Panc1 (cell line): ENCODE results near the gene MPI. TPM values are rescaled to one million over a fixed set of nuclear protein-coding genes. Genes with fewer than 3 reads are reported as not detected.

ENCODE experiments used
- ATAC-seq: fragments of 200-7000 bp; cut with Tn5 transposase; 2 replicates; pipeline ENCODE4 v1.9.1; 2020; ENCODE audit warnings: mild to moderate bottlenecking, moderate library complexity
- BruUV-seq: library from RNA; stranded (reverse); fragments of 400-500 nt; replicated peaks from 2 replicates; lab custom pipeline; 2021; lab: Mats Ljungman, UMichigan
- CTCF ChIA-PET: fragments of 300-600 bp; sonication (Branson Sonifier 250); formaldehyde crosslinking; loops from one replicate; lab custom pipeline; 2022; ENCODE audit warnings: antibody characterized with exemption; lab: Charles Lee
- POLR2A ChIA-PET: fragments of 300-600 bp; sonication (Branson Sonifier 250); formaldehyde crosslinking; loops from one replicate; lab custom pipeline; 2022; ENCODE audit warnings: antibody characterized with exemption; lab: Charles Lee
- DNase-seq: peaks from one replicate; pipeline ENCODE4 v3.0.0-alpha.2; 2010; ENCODE audit warnings: low read depth, low spot score
- H3K27ac ChIP-seq: 2 replicates; pipeline ENCODE4 v1.5.1; 2011; ENCODE audit warnings: mild to moderate bottlenecking, low read length, inconsistent platforms
- H3K27me3 ChIP-seq: fragments of 200-500 bp; sonication (Bioruptor generic); 2 replicates; pipeline ENCODE4 v1.6.0; 2014; ENCODE audit warnings: low read length, inconsistent platforms; ENCODE audit not compliant: control insufficient read depth, insufficient read depth
- H3K36me3 ChIP-seq: fragments of 200-500 bp; sonication (Bioruptor generic); 2 replicates; pipeline ENCODE4 v1.5.1; 2014; ENCODE audit warnings: inconsistent platforms, mild to moderate bottlenecking, low read length, moderate library complexity; ENCODE audit not compliant: control insufficient read depth, insufficient read depth
- H3K4me1 ChIP-seq: 2 replicates; pipeline ENCODE4 v1.5.1; 2011; ENCODE audit warnings: inconsistent platforms, mild to moderate bottlenecking, low read length, moderate library complexity; ENCODE audit not compliant: control insufficient read depth, insufficient read depth
- H3K4me3 ChIP-seq, 2 experiments: 2 replicates each; pipeline ENCODE4 v1.5.1; 2011 to 2012; ENCODE audit warnings: low read depth in 2 of 2, low read length in 2 of 2, mild to moderate bottlenecking in 2 of 2, inconsistent platforms in 1 of 2, moderate library complexity in 1 of 2
- H3K9me3 ChIP-seq: fragments of 200-500 bp; sonication (Bioruptor generic); 2 replicates; pipeline ENCODE4 v1.5.1; 2014; ENCODE audit warnings: low read depth, mild to moderate bottlenecking, inconsistent platforms, low read length, moderate library complexity; ENCODE audit not compliant: control insufficient read depth, insufficient read depth
- CTCF ChIP-seq: fragments of 450-650 bp; IDR thresholded peaks from 2 replicates; pipeline ENCODE4 v1.5.1; 2017; ENCODE audit warnings: mild to moderate bottlenecking
- POLR2AphosphoS5 ChIP-seq: IDR thresholded peaks from 2 replicates; pipeline ENCODE4 v1.6.1; 2012; ENCODE audit warnings: mild to moderate bottlenecking, low read depth, low read length, moderate library complexity
- REST ChIP-seq, 2 experiments: IDR thresholded peaks; 2 replicates each; pipeline ENCODE4 v1.6.1; 2011 to 2012; ENCODE audit warnings: low read depth in 2 of 2, control low read depth in 1 of 2, low read length in 1 of 2, mild to moderate bottlenecking in 1 of 2, moderate library complexity in 1 of 2; ENCODE audit not compliant: insufficient read depth in 1 of 2
- SIN3A ChIP-seq: IDR thresholded peaks from 2 replicates; pipeline ENCODE4 v1.6.1; 2012; ENCODE audit warnings: low read depth, mild to moderate bottlenecking, low read length, moderate library complexity, borderline replicate concordance; ENCODE audit not compliant: insufficient read depth
- TCF7L2 ChIP-seq: IDR thresholded peaks from 2 replicates; pipeline ENCODE4 v1.6.1; 2011; ENCODE audit warnings: mild to moderate bottlenecking, low read depth, low read length, inconsistent platforms
- in situ Hi-C: cut with HindIII; loops from 2 replicates; pipeline ENCODE4 v1.10.0; 2016; ENCODE audit warnings: low sequenced_read_pairs, low pct_unique_long_range_greater_than_20kb
- intact Hi-C: fragments of 100-400 bp; cut with micrococcal nuclease; formaldehyde crosslinking; loops from one replicate; pipeline ENCODE4 v1.10.0; 2022; ENCODE audit not compliant: unreplicated experiment
- total RNA-seq: library from RNA; stranded (reverse); gene quantifications from one replicate; pipeline ENCODE4 v1.2.1, GENCODE V29; 2021; ENCODE audit not compliant: unreplicated experiment

Gene MPI
- total RNA-seq, 1 experiment from 2014 or later = 45.8 TPM

- ChIA-PET POLR2A (interaction anchor here (0.6 kb wide), 1 partner anchor 9 kb away, joined by 7 read pairs; no protein-coding TSS in a partner anchor), CTCF (no interaction called here)
- Histone ChIP-seq H3K4me1 (peaks cover 14% of the 10 kb centered on the region), H3K27me3 (no peaks in the 10 kb centered on the region), H3K36me3 (no peaks in the 10 kb centered on the region), H3K4me3 (peak overlapping the region; percentile 85 to 98), H3K27ac (peak overlapping the region; percentile 81), H3K9me3 (no peaks in the 10 kb centered on the region)
- in situ Hi-C loops (no loop called here), intact Hi-C loops (no loop called here)
- no TSS peak for BruUV-seq
- TF ChIP-seq POLR2AphosphoS5 (no peak), CTCF (no peak), SIN3A (no peak), REST (IDR thresholded peaks at IDR 0.05; ENCODE audit: insufficient read depth in 1 of 2, low read depth in 2 of 2, low read length in 1 of 2) (no peak), TCF7L2 (no peak)
- DNase-seq (no peak), ATAC-seq (peak; percentile 61)
Measured at GRCh38 chr15:74873756-74874424, 16.0 kb upstream of the MPI start.

- Histone ChIP-seq H3K27me3 (no peaks in the 10 kb centered on the region), H3K4me3 (no peak overlapping the region), H3K36me3 (no peaks in the 10 kb centered on the region), H3K4me1 (no peaks in the 10 kb centered on the region), H3K27ac (no peak overlapping the region), H3K9me3 (no peaks in the 10 kb centered on the region)
- in situ Hi-C loops = no loop called here
- TF ChIP-seq POLR2AphosphoS5 = no peak
- TF ChIP-seq CTCF = no peak
- TF ChIP-seq REST (IDR thresholded peaks at IDR 0.05; ENCODE audit: insufficient read depth in 1 of 2, low read depth in 2 of 2, low read length in 1 of 2) = no peak
- TF ChIP-seq TCF7L2 = no peak
- TF ChIP-seq SIN3A = no peak
- intact Hi-C loops = no loop called here
- CTCF ChIA-PET = interaction anchor here (0.5 to 0.6 kb wide), 2 partner anchors 13 to 51 kb away, joined by 3 to 6 read pairs; no protein-coding TSS in a partner anchor
- no TSS peak for BruUV-seq
- DNase-seq (no peak), ATAC-seq (no peak)
- POLR2A ChIA-PET = no interaction called here
Measured at GRCh38 chr15:74878273-74878672, 11.6 kb upstream of the MPI start.
